ENCODE data around the gene PBOV1.

DNA sequence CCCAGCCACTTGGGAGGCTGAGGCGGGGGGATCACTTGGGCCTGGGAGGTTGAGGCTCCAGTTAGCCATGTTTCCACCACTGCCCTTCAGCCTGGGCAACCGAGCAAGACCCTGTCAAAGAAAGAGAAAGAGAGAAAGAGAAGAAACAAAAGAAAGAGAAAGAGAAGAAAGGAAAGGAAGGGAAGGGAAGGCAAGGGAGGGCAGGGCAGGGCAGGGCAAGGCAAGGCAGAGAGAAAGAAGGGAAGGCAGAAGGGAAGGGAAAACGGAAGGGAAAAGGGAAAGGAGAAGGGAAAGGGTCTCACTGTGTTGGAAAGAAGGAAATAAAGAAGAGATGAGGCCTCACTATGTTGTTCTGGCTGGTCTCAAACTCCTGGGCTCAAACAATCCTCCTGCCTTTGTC is 47.8 kb upstream of the PBOV1 start:
- TF ChIP-seq, protein P1, sequence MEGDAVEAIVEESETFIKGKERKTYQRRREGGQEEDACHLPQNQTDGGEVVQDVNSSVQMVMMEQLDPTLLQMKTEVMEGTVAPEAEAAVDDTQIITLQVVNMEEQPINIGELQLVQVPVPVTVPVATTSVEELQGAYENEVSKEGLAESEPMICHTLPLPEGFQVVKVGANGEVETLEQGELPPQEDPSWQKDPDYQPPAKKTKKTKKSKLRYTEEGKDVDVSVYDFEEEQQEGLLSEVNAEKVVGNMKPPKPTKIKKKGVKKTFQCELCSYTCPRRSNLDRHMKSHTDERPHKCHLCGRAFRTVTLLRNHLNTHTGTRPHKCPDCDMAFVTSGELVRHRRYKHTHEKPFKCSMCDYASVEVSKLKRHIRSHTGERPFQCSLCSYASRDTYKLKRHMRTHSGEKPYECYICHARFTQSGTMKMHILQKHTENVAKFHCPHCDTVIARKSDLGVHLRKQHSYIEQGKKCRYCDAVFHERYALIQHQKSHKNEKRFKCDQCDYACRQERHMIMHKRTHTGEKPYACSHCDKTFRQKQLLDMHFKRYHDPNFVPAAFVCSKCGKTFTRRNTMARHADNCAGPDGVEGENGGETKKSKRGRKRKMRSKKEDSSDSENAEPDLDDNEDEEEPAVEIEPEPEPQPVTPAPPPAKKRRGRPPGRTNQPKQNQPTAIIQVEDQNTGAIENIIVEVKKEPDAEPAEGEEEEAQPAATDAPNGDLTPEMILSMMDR (conservative IDR thresholded peaks at IDR 0.05; ENCODE audit: low read length): no peak
- no peak for TF ChIP-seq EZH2phosphoT487 (IDR thresholded peaks at IDR 0.05; ENCODE audit: borderline replicate concordance, low read depth, low read length)

Data from OCI-LY7 (cell line).